ENCODE results near the gene NUP50.

The NUP50 gene

GRCh38 chr22:45196926-45197605 lies 33.3 kb downstream of the NUP50 start:
- DNase-seq: no peak

GRCh38 chr22:45197606-45198462 lies 34.1 kb downstream of the NUP50 start:
- no peak for DNase-seq

GRCh38 chr22:45198463-45198795 lies 34.7 kb downstream of the NUP50 start:
- DNase-seq: no peak

GRCh38 chr22:45199723-45200122 lies 36.0 kb downstream of the NUP50 start:
- DNase-seq: no peak

- no peak for DNase-seq
These were observed 36.5 kb downstream of the NUP50 start for GRCh38 chr22:45200230-45200629.

GRCh38 chr22:45200860-45201511 lies 37.3 kb downstream of the NUP50 start:
- DNase-seq: peak; percentile 27

GRCh38 chr22:45201678-45202332 lies 38.1 kb downstream of the NUP50 start:
- peak; percentile 84 for DNase-seq

- no peak for DNase-seq
These were observed 38.8 kb downstream of the NUP50 start for GRCh38 chr22:45202333-45203149.

- no peak for DNase-seq
These were observed 39.6 kb downstream of the NUP50 start for GRCh38 chr22:45203150-45203951.

GRCh38 chr22:45204241-45204640 lies 40.5 kb downstream of the NUP50 start:
- no peak for DNase-seq

- no peak for DNase-seq
These were observed 41.1 kb downstream of the NUP50 start for GRCh38 chr22:45204819-45205218.

- DNase-seq: no peak
These were observed 41.7 kb downstream of the NUP50 start for GRCh38 chr22:45205276-45205925.

GRCh38 chr22:45206233-45206632 lies 42.5 kb downstream of the NUP50 start:
- DNase-seq: no peak

- DNase-seq: no peak
These were observed 43.8 kb downstream of the NUP50 start for GRCh38 chr22:45207533-45207932.

- DNase-seq: peak; percentile 62
These were observed 44.4 kb downstream of the NUP50 start for GRCh38 chr22:45207981-45208664.

GRCh38 chr22:45208696-45208992 lies 44.9 kb downstream of the NUP50 start:
- no peak for DNase-seq

GRCh38 chr22:45208993-45209838 lies 45.5 kb downstream of the NUP50 start:
- DNase-seq: peak; percentile 75

GRCh38 chr22:45210174-45210573 lies 46.4 kb downstream of the NUP50 start:
- DNase-seq: no peak

- no peak for DNase-seq
These were observed 46.9 kb downstream of the NUP50 start for GRCh38 chr22:45210577-45210976.

GRCh38 chr22:45210991-45211390 lies 47.3 kb downstream of the NUP50 start:
- DNase-seq: peak; percentile 78

All from fibroblast of upper back skin (primary cell).